ENCODE measurements around the gene WTAP. TPM values are rescaled to one million over a fixed set of nuclear protein-coding genes. Genes with fewer than 3 reads are reported as not detected.

Gene WTAP
- total and polyA plus RNA-seq, 2 of the 4 experiments (the other 2 are of a cell fraction), result 30.2 to 92.3 TPM

DNA sequence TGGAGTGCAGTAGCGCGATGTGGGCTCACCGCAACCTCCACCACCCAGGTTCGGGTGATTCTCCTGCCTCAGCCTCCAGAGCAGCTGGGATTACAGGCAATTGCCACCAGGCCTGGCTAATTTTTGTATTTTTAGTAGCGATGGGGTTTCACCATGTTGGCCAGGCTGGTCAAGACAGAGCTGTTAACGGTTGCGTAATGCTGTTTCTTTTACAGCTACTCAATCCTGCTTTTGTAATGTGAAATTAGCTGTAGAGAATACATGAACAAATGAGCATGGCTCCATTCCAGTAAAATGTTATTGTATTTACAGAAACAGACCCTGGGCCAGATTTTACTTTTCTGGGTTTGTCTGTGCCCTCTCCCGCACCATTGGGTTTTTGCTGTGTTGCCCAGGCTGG, 74.6 kb downstream of the WTAP start:
- Histone ChIP-seq H4K20me1 (ENCODE audit: insufficient read depth, low read length) (no peaks in the 10 kb centered on the region), H2AFZ (replicated peaks; ENCODE audit: low read length, poor library complexity) (no peak overlapping the region), H4K91ac (ENCODE audit: insufficient read depth, low read depth, low read length) (no peak overlapping the region), H3K14ac (replicated peaks; ENCODE audit: low read depth, low read length) (no peak overlapping the region), H3K4me2 (ENCODE audit: low read depth, low read length) (no peak overlapping the region), H2BK120ac (ENCODE audit: low read depth, low read length) (no peak overlapping the region), H3K18ac (ENCODE audit: low read depth, low read length) (no peak overlapping the region), H3K79me1 (ENCODE audit: low read depth in 1 of 2, low read length in 2 of 2) (peaks cover 0 to 3% of the 10 kb centered on the region in 2 experiments; a peak in 2 of 4 replicates), H3K9ac (ENCODE audit: low read depth, low read length) (no peak overlapping the region), H2BK5ac (ENCODE audit: low read depth, low read length, poor library complexity, severe bottlenecking) (no peak overlapping the region), H3K23ac (ENCODE audit: low read depth, low read length) (no peak overlapping the region), H3K56ac (ENCODE audit: extremely low read depth, insufficient read depth, low read length) (no peak overlapping the region), H3K9me3 (ENCODE audit: control insufficient read depth, insufficient read depth, low read length) (no peaks in the 10 kb centered on the region), H3K27me3 (ENCODE audit: control insufficient read depth, insufficient read depth, low read length) (no peaks in the 10 kb centered on the region), H3K4me1 (ENCODE audit: control insufficient read depth, insufficient read depth, low read length) (no peaks in the 10 kb centered on the region; the same call in 1 of the 2 replicates), H4K5ac (ENCODE audit: low read depth, low read length) (no peak overlapping the region), H2AK9ac (replicated peaks; ENCODE audit: low read depth, low read length, poor library complexity) (no peak overlapping the region), H3K4ac (ENCODE audit: low read depth, low read length) (no peak overlapping the region), H3K4me3 (ENCODE audit: insufficient read depth, low read depth, low read length) (no peak overlapping the region), H3K27ac (ENCODE audit: insufficient read depth, low read length) (no peak overlapping the region), H2BK15ac (ENCODE audit: low read depth, low read length) (no peak overlapping the region), H3K9me1 (ENCODE audit: insufficient read depth, low read length) (no peaks in the 10 kb centered on the region), H3K36me3 (ENCODE audit: control insufficient read depth, insufficient read depth, low read length) (peaks cover 15% of the 10 kb centered on the region), H4K8ac (ENCODE audit: low read depth in 2 of 2, low read length in 2 of 2) (no peak overlapping the region), H2BK20ac (ENCODE audit: low read depth, low read length) (no peak overlapping the region), H2AK5ac (ENCODE audit: low read depth, low read length) (no peak overlapping the region)
- intact Hi-C loops (cut with micrococcal nuclease) (no loop called here), in situ Hi-C loops (cut with MboI; ENCODE audit: low sequenced_read_pairs) (loop anchor here (25.0 kb wide), 1 partner anchor 615 kb away; no protein-coding TSS in a partner anchor), dilution Hi-C loops (cut with HindIII; ENCODE audit: low sequenced_read_pairs, unreplicated experiment) (no loop called here)
- 50% methylated on average over 1 of the region's 8 CpGs; no CpG with 5 or more reads in 1 of the 2 experiments for WGBS, 2 experiments (ENCODE audit: extremely low coverage in 2 of 2, insufficient read length in 1 of 2)
- peak; percentile 6 for DNase-seq
- ChIA-PET POLR2A (ENCODE audit: unreplicated experiment) (no interaction called here), CTCF (no interaction called here)
- BruUV-seq (replicated peaks), result no TSS peak
- no peak for ATAC-seq (ENCODE audit: low read depth)
- TF ChIP-seq CTCF (conservative IDR thresholded peaks at IDR 0.05; ENCODE audit: low read depth, low read length), result no peak
- TF ChIP-seq CEBPB (IDR thresholded peaks at IDR 0.05; ENCODE audit: low read depth, low read length), result peak; percentile 84
